Natural killer cell (primary cell): ENCODE results near the gene BRSK1. TPM values are rescaled to one million over a fixed set of nuclear protein-coding genes. Genes with fewer than 3 reads are reported as not detected.

Source experiments
- ATAC-seq, 3 donors: fragments of 150-1000 bp in 2 of 3; fragments of 200-7000 bp in 1 of 3; cut with Tn5 transposase; 1 replicate in 1 of 3; 2 replicates in 2 of 3; pipeline ENCODE4 v1.10.0; 2021; ENCODE audit warnings: mild to moderate bottlenecking in 2 of 3, moderate library complexity in 2 of 3
- DNase-seq, 2 donors: peaks; one replicate each; pipeline versions ENCODE4 v3.0.0 to v3.0.0-alpha.2; 2013 to 2021; ENCODE audit warnings: mixed read lengths in 1 of 2
- H3K27ac ChIP-seq: one replicate; pipeline ENCODE4 v1.5.1; 2013; ENCODE audit warnings: mild to moderate bottlenecking, low read length
- H3K27me3 ChIP-seq: one replicate; pipeline ENCODE4 v1.6.1; 2013; ENCODE audit warnings: low read length; ENCODE audit not compliant: control insufficient read depth, insufficient read depth
- H3K36me3 ChIP-seq: one replicate; pipeline ENCODE4 v1.6.1; 2013; ENCODE audit warnings: low read length; ENCODE audit not compliant: control insufficient read depth, insufficient read depth
- H3K4me1 ChIP-seq: one replicate; pipeline ENCODE4 v1.6.1; 2013; ENCODE audit warnings: low read length; ENCODE audit not compliant: control insufficient read depth, insufficient read depth
- H3K4me3 ChIP-seq: one replicate; pipeline ENCODE4 v1.5.1; 2013; ENCODE audit warnings: low read length
- H3K9me3 ChIP-seq: one replicate; pipeline ENCODE4 v1.6.1; 2013; ENCODE audit warnings: low read length; ENCODE audit not compliant: control insufficient read depth, insufficient read depth
- H3K27ac Mint-ChIP-seq, 2 donors: one replicate each; pipeline ENCODE4 v1.8.0; 2022; ENCODE audit warnings: mild to moderate bottlenecking in 2 of 2, mixed read lengths in 2 of 2, moderate library complexity in 1 of 2
- H3K27me3 Mint-ChIP-seq, 2 donors: one replicate each; pipeline ENCODE4 v1.8.0; 2022; ENCODE audit warnings: low read depth in 2 of 2, mixed read lengths in 2 of 2
- H3K36me3 Mint-ChIP-seq: one replicate; pipeline ENCODE4 v1.8.0; 2022; ENCODE audit warnings: mixed read lengths
- H3K4me1 Mint-ChIP-seq, 2 donors: one replicate each; pipeline ENCODE4 v1.8.0; 2022; ENCODE audit warnings: mixed read lengths in 2 of 2
- H3K4me3 Mint-ChIP-seq: one replicate; pipeline ENCODE4 v1.8.0; 2022; ENCODE audit warnings: mild to moderate bottlenecking, moderate library complexity, mixed read lengths
- H3K9me3 Mint-ChIP-seq, 2 donors: one replicate each; pipeline ENCODE4 v1.8.0; 2022; ENCODE audit warnings: mixed read lengths in 2 of 2
- WGBS: methylation state at CpG from one replicate; pipeline ENCODE4 v1.1.7; 2013; ENCODE audit warnings: missing lambda C conversion rate; ENCODE audit not compliant: insufficient coverage; 5-methylcytosine and 5-hydroxymethylcytosine counted together
- intact Hi-C: fragments of 100-400 bp; cut with micrococcal nuclease; formaldehyde crosslinking; loops from one replicate; pipeline ENCODE4 v1.14.2; 2022
- total RNA-seq, 4 donors: library from RNA; stranded (reverse); fragments of 120-200 nt in 1 of 4; gene quantifications; one replicate each; pipeline versions ENCODE4 v1.2.3 to v1.2.4, GENCODE V29; 2013 to 2022
- TF ChIP-seq, protein P1 (sequence below): fragments of 200-600 bp; IDR thresholded peaks from one replicate; pipeline ENCODE4 v1.8.0; 2022; ENCODE audit warnings: antibody characterized with exemption

Gene BRSK1
- total RNA-seq, 3 donors from 2014 or later (not counting 1 experiment from before 2014, with no cell fraction given), result 6.0 to 9.8 (median 6.5) TPM

DNA sequence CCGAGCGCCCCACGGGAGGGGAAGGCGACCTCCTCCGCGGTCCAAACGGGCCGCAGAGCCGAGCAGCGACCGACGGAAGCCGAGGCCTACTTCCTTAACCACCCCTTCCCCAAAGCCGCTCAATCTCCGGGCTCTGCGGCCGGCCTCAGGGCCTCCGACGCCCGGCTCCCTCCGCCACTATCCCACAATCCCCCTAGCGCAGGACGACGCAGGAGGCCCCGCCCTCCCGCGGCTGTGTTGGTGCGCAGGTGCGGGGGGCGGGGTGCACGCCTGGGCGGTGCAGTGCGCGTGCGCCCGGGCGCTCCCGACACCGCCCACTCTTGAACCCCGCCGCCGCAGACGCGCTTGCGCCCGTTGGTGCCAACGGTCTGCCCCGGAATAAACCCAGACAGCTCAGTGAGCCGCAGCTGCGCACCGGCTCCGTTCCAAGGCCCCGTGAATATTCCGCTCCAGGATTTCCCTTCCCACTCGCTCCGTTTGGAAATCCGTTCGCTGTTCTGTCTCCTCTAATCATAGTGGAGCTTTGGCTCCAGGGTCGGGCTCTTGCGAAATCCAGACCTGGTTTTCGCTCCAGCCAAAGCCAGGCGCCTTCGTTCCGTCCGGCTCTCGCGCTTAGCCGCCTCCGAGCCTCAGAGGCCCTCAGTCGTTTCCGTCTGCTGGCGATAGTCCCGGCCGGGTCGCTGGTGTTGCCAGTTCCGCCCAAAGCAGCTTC lies 24.8 kb upstream of the BRSK1 start, which contains the start of gene PPP6R1:
TSS of gene PPP6R1 (minus strand) at position 190 of the 712 bp plus-strand sequence. CDS start 11,914 bp downstream, outside the sequence.
- Mint-ChIP-seq H3K27me3 (no peaks in the 10 kb centered on the region), H3K9me3 (no peaks in the 10 kb centered on the region), H3K4me3 (peak within 1 kb of the TSS; percentile 98), H3K27ac (peak within 1 kb of the TSS; percentile 93 to 99), H3K36me3 (no peaks in the 10 kb centered on the region), H3K4me1 (peaks cover 51 to 53% of the 10 kb centered on the region in 2 donors)
- TF ChIP-seq, protein P1, sequence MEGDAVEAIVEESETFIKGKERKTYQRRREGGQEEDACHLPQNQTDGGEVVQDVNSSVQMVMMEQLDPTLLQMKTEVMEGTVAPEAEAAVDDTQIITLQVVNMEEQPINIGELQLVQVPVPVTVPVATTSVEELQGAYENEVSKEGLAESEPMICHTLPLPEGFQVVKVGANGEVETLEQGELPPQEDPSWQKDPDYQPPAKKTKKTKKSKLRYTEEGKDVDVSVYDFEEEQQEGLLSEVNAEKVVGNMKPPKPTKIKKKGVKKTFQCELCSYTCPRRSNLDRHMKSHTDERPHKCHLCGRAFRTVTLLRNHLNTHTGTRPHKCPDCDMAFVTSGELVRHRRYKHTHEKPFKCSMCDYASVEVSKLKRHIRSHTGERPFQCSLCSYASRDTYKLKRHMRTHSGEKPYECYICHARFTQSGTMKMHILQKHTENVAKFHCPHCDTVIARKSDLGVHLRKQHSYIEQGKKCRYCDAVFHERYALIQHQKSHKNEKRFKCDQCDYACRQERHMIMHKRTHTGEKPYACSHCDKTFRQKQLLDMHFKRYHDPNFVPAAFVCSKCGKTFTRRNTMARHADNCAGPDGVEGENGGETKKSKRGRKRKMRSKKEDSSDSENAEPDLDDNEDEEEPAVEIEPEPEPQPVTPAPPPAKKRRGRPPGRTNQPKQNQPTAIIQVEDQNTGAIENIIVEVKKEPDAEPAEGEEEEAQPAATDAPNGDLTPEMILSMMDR, result no peak
- under 1% methylated on average over 76 of the region's 76 CpGs for WGBS
- Histone ChIP-seq H3K27me3 (no peaks in the 10 kb centered on the region), H3K27ac (peak within 1 kb of the TSS; percentile 95), H3K9me3 (no peaks in the 10 kb centered on the region), H3K4me1 (peaks cover 54% of the 10 kb centered on the region), H3K4me3 (peak within 1 kb of the TSS; percentile 91), H3K36me3 (no peaks in the 10 kb centered on the region)
- intact Hi-C loops, result loop anchor here (1.0 to 10.0 kb wide), 4 partner anchors 21 to 795 kb away; partner anchors contain the start of genes HSPBP1 and KMT5C
- DNase-seq (peak; percentile 92 to 98), ATAC-seq (peak; percentile 77 to 93 (median 84))

DNA sequence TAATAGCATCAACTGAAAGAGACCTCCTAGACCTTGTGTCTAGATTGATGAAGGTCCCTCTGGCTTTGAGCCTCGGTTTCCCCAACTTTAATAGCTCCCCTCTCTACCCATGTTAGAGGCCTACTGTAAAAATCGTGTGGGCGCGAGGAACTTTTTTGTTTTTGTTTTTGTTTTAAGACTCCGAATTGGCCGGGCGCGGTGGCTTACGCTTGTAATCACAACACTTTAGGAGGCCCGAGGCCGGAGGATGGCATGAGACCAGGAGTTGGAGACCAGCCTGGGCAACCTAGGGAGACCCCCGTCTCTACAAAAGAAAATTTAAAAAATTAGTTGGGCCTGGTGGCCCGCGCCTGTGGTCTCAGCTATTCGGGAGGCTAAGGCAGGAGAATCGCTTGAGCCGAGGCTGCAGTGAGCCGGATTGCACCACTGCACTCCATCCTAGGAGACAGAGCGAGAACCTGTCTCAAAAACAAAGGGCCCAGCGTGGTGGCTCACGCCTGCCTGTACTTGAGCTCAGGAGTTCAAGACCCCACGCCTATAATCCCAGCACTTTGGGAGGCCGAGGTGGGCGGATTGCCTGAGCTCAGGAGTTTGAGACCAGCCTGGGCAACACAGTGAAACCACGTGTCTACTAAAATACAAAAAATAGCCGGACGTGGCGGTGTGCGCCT lies 24.1 kb upstream of the BRSK1 start:
- ATAC-seq (no peak), DNase-seq (no peak)
- TF ChIP-seq, protein P1, result no peak
- WGBS, result 53% methylated on average over 29 of the region's 29 CpGs
- H3K9me3 Mint-ChIP-seq, result no peaks in the 10 kb centered on the region
- peaks cover 47% of the 10 kb centered on the region for H3K4me1 ChIP-seq
- no peaks in the 10 kb centered on the region for H3K27me3 ChIP-seq
- H3K4me3 Mint-ChIP-seq, result peak overlapping the region; percentile 97
- peak overlapping the region; percentile 91 for H3K4me3 ChIP-seq
- H3K27me3 Mint-ChIP-seq, result no peaks in the 10 kb centered on the region
- peak overlapping the region; percentile 95 for H3K27ac ChIP-seq
- no peaks in the 10 kb centered on the region for H3K36me3 Mint-ChIP-seq
- H3K9me3 ChIP-seq, result no peaks in the 10 kb centered on the region
- H3K4me1 Mint-ChIP-seq, result peaks cover 44 to 46% of the 10 kb centered on the region in 2 donors
- H3K36me3 ChIP-seq, result no peaks in the 10 kb centered on the region
- peak overlapping the region; percentile 93 to 99 for H3K27ac Mint-ChIP-seq
- intact Hi-C loops, result loop anchor here (1.0 to 10.0 kb wide), 4 partner anchors 21 to 795 kb away; partner anchors contain the start of genes HSPBP1 and KMT5C

DNA sequence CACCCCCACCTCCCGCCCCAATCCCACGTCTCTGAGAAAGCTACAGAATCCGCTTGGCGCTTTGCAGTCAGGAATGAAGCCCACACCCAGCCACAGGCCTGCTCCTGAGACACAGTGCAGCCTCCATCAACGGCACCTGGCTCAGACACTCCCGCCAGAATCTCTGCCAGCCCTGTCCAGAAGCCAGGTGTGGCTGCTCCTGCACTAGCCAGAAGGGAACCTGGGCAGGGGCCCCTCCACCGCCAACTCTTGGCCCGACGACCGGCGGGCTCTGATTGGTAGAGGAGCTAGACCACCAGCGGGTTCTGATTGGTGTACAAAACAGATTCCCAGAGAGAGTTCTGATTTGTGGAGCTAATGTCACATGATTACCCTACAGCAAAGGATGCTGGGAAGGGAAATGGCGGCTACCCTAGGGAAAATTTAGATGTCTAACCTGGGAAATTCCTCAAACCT lies 22.1 kb upstream of the BRSK1 start:
- Histone ChIP-seq H3K27me3 (no peaks in the 10 kb centered on the region), H3K4me1 (peaks cover 27% of the 10 kb centered on the region), H3K36me3 (no peaks in the 10 kb centered on the region), H3K27ac (no peak overlapping the region), H3K9me3 (no peaks in the 10 kb centered on the region), H3K4me3 (no peak overlapping the region)
- intact Hi-C loops, result no loop called here
- 94% methylated on average over 13 of the region's 13 CpGs for WGBS
- ATAC-seq (no peak), DNase-seq (peak in 1 of 2 donors; percentile 3)
- TF ChIP-seq, protein P1, result no peak
- Mint-ChIP-seq H3K36me3 (no peaks in the 10 kb centered on the region), H3K27ac (no peak overlapping the region), H3K27me3 (no peaks in the 10 kb centered on the region), H3K4me3 (no peak overlapping the region), H3K9me3 (peaks cover 5% of the 10 kb centered on the region in 2 donors), H3K4me1 (peaks cover 24 to 34% of the 10 kb centered on the region in 2 donors)
